SU-DHL-6 (cell line): ENCODE data around the gene TMEM212.

Experiments used
- H2AFZ ChIP-seq: fragments of 200-600 bp; sonication (generic); 2 replicates; pipeline ENCODE4 v1.6.1; 2014; ENCODE audit warnings: low read depth, mild to moderate bottlenecking, moderate library complexity, mixed read lengths, antibody characterized with exemption, low read length; ENCODE audit not compliant: severe bottlenecking
- H3F3A ChIP-seq: fragments of 200-600 bp; shearing (Covaris generic); 2 replicates; pipeline ENCODE4 v1.6.0; 2016; ENCODE audit warnings: antibody characterized with exemption, mild to moderate bottlenecking; ENCODE audit not compliant: insufficient read depth
- H3K27ac ChIP-seq: fragments of 200-600 bp; sonication (generic); 2 replicates; pipeline ENCODE4 v1.5.1; 2016; ENCODE audit warnings: low read depth, mild to moderate bottlenecking, low read length, moderate library complexity, mixed read lengths
- H3K27me3 ChIP-seq: fragments of 200-600 bp; sonication (generic), shearing (Covaris generic); 2 replicates; pipeline ENCODE4 v1.6.0; 2014; ENCODE audit warnings: mild to moderate bottlenecking, low read length
- H3K36me3 ChIP-seq: fragments of 200-600 bp; sonication (generic); 2 replicates; pipeline ENCODE4 v1.6.1; 2014; ENCODE audit warnings: mild to moderate bottlenecking, low read length, mixed read lengths
- H3K4me2 ChIP-seq: fragments of 300-600, 200-600 bp; shearing (Covaris generic), sonication (generic); 2 replicates; pipeline ENCODE4 v1.6.0; 2014; ENCODE audit warnings: low read length, low read depth, mild to moderate bottlenecking; ENCODE audit not compliant: poor library complexity, severe bottlenecking
- H3K4me3 ChIP-seq: fragments of 200-600 bp; sonication (generic); 2 replicates; pipeline ENCODE4 v1.5.1; 2014; ENCODE audit warnings: antibody characterized with exemption, low read length, mild to moderate bottlenecking, mixed read lengths; ENCODE audit not compliant: insufficient read depth, poor library complexity, severe bottlenecking
- H3K79me2 ChIP-seq: fragments of 200-600 bp; sonication (generic); 2 replicates; pipeline ENCODE4 v1.6.1; 2014; ENCODE audit warnings: mild to moderate bottlenecking, low read length, moderate library complexity; ENCODE audit not compliant: insufficient read depth
- H3K9ac ChIP-seq: fragments of 200-600 bp; sonication (generic); 2 replicates; pipeline ENCODE4 v1.7.0; 2014; ENCODE audit warnings: mild to moderate bottlenecking, low read length
- H3K9me2 ChIP-seq: fragments of 200-600 bp; sonication (generic); replicated peaks from 2 replicates; pipeline ENCODE4 v1.6.1; 2014; ENCODE audit warnings: low read length; ENCODE audit not compliant: insufficient read depth
- H3K9me3 ChIP-seq: fragments of 200-600 bp; sonication (generic); 2 replicates; pipeline ENCODE4 v1.6.1; 2014; ENCODE audit warnings: low read length, mixed read lengths; ENCODE audit not compliant: insufficient read depth
- H4K20me1 ChIP-seq: fragments of 200-600 bp; sonication (generic); 2 replicates; pipeline ENCODE4 v1.6.1; 2014; ENCODE audit warnings: low read depth, mild to moderate bottlenecking, antibody characterized with exemption, low read length, moderate library complexity, mixed read lengths
- EZH2phosphoT487 ChIP-seq: fragments of 200-600 bp; sonication (generic), shearing (Covaris generic); conservative IDR thresholded peaks from 2 replicates; pipeline ENCODE4 v1.6.1; 2018; ENCODE audit warnings: mild to moderate bottlenecking, antibody characterized with exemption, low read length, moderate library complexity, mixed read lengths
- TF ChIP-seq, protein P1 (sequence below): fragments of 200-600 bp; sonication (generic); IDR thresholded peaks from one replicate; pipeline ENCODE4 v1.5.1; 2017; ENCODE audit warnings: antibody characterized with exemption, mild to moderate bottlenecking, low read length, moderate library complexity; ENCODE audit not compliant: insufficient read depth, poor library complexity, severe bottlenecking

TMEM212 gene

GRCh38 chr3:171838218-171838720 lies 4.9 kb upstream of the TMEM212 start:
- no peaks in the 10 kb centered on the region for H4K20me1 ChIP-seq
- no peak overlapping the region for H3K4me2 ChIP-seq
- no peak overlapping the region for H3K4me3 ChIP-seq
- no peak overlapping the region for H3K9ac ChIP-seq
- H3K9me2 ChIP-seq, result no peaks in the 10 kb centered on the region
- H3K36me3 ChIP-seq, result no peaks in the 10 kb centered on the region
- H3F3A ChIP-seq, result no peaks in the 10 kb centered on the region
- no peaks in the 10 kb centered on the region for H3K27me3 ChIP-seq
- no peaks in the 10 kb centered on the region for H3K79me2 ChIP-seq
- no peak overlapping the region for H2AFZ ChIP-seq
- no peak overlapping the region for H3K27ac ChIP-seq
- TF ChIP-seq, protein P1, sequence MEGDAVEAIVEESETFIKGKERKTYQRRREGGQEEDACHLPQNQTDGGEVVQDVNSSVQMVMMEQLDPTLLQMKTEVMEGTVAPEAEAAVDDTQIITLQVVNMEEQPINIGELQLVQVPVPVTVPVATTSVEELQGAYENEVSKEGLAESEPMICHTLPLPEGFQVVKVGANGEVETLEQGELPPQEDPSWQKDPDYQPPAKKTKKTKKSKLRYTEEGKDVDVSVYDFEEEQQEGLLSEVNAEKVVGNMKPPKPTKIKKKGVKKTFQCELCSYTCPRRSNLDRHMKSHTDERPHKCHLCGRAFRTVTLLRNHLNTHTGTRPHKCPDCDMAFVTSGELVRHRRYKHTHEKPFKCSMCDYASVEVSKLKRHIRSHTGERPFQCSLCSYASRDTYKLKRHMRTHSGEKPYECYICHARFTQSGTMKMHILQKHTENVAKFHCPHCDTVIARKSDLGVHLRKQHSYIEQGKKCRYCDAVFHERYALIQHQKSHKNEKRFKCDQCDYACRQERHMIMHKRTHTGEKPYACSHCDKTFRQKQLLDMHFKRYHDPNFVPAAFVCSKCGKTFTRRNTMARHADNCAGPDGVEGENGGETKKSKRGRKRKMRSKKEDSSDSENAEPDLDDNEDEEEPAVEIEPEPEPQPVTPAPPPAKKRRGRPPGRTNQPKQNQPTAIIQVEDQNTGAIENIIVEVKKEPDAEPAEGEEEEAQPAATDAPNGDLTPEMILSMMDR, result no peak
- TF ChIP-seq EZH2phosphoT487, result no peak
- H3K9me3 ChIP-seq, result no peaks in the 10 kb centered on the region

- H3K36me3 ChIP-seq, result no peaks in the 10 kb centered on the region
- no peaks in the 10 kb centered on the region for H3K9me2 ChIP-seq
- H4K20me1 ChIP-seq, result no peaks in the 10 kb centered on the region
- no peaks in the 10 kb centered on the region for H3K79me2 ChIP-seq
- H2AFZ ChIP-seq, result no peak overlapping the region
- TF ChIP-seq, protein P1, result no peak
- no peak for TF ChIP-seq EZH2phosphoT487
- H3K27ac ChIP-seq, result no peak overlapping the region
- no peaks in the 10 kb centered on the region for H3F3A ChIP-seq
- no peaks in the 10 kb centered on the region for H3K9me3 ChIP-seq
- no peak overlapping the region for H3K4me2 ChIP-seq
- no peaks in the 10 kb centered on the region for H3K27me3 ChIP-seq
- H3K9ac ChIP-seq, result no peak overlapping the region
- no peak overlapping the region for H3K4me3 ChIP-seq
Observed at GRCh38 chr3:171839270-171839669, 3.9 kb upstream of the TMEM212 start.

- Histone ChIP-seq H3F3A (no peaks in the 10 kb centered on the region), H3K27me3 (no peaks in the 10 kb centered on the region), H3K9me2 (no peaks in the 10 kb centered on the region), H4K20me1 (no peaks in the 10 kb centered on the region), H3K9me3 (no peaks in the 10 kb centered on the region), H3K36me3 (no peaks in the 10 kb centered on the region), H3K9ac (no peak overlapping the region), H3K4me2 (no peak overlapping the region), H3K27ac (no peak overlapping the region), H2AFZ (no peak overlapping the region), H3K79me2 (no peaks in the 10 kb centered on the region), H3K4me3 (no peak overlapping the region)
- TF ChIP-seq, protein P1, result no peak
- no peak for TF ChIP-seq EZH2phosphoT487
Observed at GRCh38 chr3:171840445-171840810, 2.7 kb upstream of the TMEM212 start.
